ENCODE data around the gene AKT1S1.
A peak's percentile ranks its signal among the peaks of the same experiment; 100 is the strongest.
"Not testable (repeated sequence)": the region's sequence is repeated elsewhere in the genome, so short reads cannot be mapped to it uniquely, and the experiment has no call there.

AKT1S1 gene

DNA sequence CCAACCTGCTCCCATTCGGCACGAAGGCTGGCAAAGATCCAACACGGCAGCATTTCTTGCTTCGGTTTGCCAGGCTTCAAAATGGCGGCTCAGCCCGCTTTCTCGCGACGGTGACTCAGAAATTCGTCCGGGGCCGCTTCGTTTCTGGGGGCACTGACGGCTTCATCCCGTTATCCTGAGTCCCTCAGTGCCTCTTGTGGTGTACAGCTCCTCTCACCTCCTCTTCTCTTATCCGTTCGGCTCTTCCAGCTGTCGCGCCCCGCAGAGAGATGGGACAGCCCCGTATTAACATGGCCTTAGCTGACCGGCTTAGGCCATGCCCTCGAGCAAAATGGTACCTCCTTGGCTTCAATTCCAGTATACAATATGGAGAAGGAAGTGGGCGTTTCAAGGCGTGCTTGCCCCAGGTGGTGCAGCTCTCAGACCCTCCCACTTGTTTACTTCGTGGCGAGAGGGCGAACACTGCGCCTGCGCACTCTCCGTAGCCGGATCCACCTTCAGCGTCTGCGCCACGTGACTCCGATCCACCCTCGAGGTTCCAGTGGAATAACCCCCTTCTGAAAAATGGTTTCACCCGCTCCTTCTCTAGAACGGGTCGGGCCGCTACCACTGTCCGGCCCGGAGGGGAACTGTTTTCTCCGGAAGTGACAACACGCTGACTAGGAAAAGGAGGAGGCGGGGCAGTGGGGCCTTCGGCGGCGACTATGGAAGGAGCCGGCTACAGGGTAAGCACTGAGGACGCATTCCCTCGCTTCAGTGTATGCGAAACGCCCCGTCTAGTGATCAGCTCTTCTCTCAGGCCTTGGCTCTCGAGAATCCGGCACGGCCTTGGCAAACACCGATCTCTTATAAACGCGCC, at the start of gene AKT1S1, which contains the start of gene TBC1D17:
Gene AKT1S1 (minus strand): TSS at position 336 of the 859 bp plus-strand sequence. CDS start 4,060 bp downstream, outside the sequence.
Gene TBC1D17 (plus strand): TSS at position 683 of the 859 bp plus-strand sequence. CDS start 22 bp downstream, at position 705.
- peak within 1 kb of the TSS; percentile 96 for H3K27ac ChIP-seq
- ChIA-PET CTCF (interaction anchor here (0.7 kb wide), 1 partner anchor 23 kb away, joined by 3 read pairs; no protein-coding TSS in a partner anchor), POLR2A (ENCODE audit: low non-redundant PET) (interaction anchor here (0.5 to 1.2 kb wide), 3 partner anchors 9 to 49 kb away, joined by 4 to 5 read pairs (median 5); partner anchors contain the start of gene PNKP)
- TF ChIP-seq, protein P1, sequence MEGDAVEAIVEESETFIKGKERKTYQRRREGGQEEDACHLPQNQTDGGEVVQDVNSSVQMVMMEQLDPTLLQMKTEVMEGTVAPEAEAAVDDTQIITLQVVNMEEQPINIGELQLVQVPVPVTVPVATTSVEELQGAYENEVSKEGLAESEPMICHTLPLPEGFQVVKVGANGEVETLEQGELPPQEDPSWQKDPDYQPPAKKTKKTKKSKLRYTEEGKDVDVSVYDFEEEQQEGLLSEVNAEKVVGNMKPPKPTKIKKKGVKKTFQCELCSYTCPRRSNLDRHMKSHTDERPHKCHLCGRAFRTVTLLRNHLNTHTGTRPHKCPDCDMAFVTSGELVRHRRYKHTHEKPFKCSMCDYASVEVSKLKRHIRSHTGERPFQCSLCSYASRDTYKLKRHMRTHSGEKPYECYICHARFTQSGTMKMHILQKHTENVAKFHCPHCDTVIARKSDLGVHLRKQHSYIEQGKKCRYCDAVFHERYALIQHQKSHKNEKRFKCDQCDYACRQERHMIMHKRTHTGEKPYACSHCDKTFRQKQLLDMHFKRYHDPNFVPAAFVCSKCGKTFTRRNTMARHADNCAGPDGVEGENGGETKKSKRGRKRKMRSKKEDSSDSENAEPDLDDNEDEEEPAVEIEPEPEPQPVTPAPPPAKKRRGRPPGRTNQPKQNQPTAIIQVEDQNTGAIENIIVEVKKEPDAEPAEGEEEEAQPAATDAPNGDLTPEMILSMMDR (conservative IDR thresholded peaks at IDR 0.05; ENCODE audit: low read depth): no peak
- peak; percentile 99 for DNase-seq (ENCODE audit: low spot score)

DNA sequence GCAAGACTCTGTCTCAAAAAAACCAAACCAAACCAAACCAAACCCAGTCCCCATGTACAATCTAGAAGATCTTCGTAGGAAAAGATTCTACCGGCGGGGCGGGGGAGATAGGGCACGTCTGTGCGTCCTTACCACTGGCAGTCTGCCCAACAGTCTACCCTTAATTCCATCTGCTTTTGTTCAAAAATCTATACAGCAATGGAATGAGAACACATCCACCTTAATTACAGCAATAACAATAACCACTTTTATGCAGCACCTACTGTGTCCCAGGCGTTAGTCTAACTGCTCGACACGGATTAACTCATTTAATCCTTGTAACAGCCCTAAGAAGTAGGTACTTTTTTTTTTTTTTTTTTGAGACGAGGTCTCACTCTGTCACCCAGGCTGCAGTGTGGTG, 49.4 kb upstream of the AKT1S1 start:
- ChIA-PET POLR2A (ENCODE audit: low non-redundant PET) (interaction anchor here (0.6 kb wide), 1 partner anchor 909 kb away, joined by 6 read pairs; no protein-coding TSS in a partner anchor), CTCF (no interaction called here)
- TF ChIP-seq, protein P1 (conservative IDR thresholded peaks at IDR 0.05; ENCODE audit: low read depth): no peak
- H3K27ac ChIP-seq: peak overlapping the region; percentile 15; the same call in 1 of the 2 replicates
- DNase-seq (ENCODE audit: low spot score): no peak

DNA sequence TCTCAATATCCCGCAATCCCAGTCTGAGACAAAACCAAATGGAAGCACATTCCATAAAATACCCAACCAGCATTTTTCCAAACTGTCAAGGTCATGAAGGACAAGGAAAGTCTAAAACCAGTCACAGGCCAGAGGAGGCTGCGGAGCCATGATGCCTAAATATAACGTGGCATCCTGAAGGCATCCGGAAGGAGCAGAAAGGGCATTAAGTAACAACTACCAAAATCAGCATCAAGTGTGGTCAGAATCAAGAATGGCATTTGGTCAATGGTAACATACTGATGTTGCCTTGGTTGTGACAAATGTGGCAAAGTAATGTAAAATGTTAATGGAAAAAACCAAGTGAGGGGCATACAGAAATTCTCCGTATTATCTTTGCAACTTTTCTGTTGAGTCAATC, 48.3 kb upstream of the AKT1S1 start:
- no peak overlapping the region for H3K27ac ChIP-seq
- no peak for DNase-seq (ENCODE audit: low spot score)
- TF ChIP-seq, protein P1 (conservative IDR thresholded peaks at IDR 0.05; ENCODE audit: low read depth): no peak
- ChIA-PET CTCF (no interaction called here), POLR2A (ENCODE audit: low non-redundant PET) (interaction anchor here (0.7 kb wide), 1 partner anchor 48 kb away, joined by 5 read pairs; the partner anchor contains the start of genes AKT1S1 and TBC1D17)

DNA sequence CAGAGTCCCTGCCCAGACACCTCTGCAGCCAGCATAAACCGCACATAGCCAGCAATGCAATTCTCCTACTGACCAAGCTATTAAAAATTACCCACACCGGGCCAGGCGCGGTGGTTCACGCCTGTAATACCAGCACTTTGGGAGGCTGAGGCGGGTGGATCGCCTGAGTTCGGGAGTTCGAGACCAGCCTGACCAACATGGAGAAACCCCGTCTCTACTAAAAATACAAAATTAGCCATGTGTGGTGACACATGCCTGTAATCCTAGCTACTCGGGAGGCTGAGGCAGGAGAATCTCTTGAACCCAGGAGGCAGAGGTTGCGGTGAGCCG, 47.7 kb upstream of the AKT1S1 start:
- CTCF ChIA-PET; DNase-seq (ENCODE audit: low spot score); POLR2A ChIA-PET (ENCODE audit: low non-redundant PET): not testable (repeated sequence)
- peak overlapping the region; percentile 62 for H3K27ac ChIP-seq

DNA sequence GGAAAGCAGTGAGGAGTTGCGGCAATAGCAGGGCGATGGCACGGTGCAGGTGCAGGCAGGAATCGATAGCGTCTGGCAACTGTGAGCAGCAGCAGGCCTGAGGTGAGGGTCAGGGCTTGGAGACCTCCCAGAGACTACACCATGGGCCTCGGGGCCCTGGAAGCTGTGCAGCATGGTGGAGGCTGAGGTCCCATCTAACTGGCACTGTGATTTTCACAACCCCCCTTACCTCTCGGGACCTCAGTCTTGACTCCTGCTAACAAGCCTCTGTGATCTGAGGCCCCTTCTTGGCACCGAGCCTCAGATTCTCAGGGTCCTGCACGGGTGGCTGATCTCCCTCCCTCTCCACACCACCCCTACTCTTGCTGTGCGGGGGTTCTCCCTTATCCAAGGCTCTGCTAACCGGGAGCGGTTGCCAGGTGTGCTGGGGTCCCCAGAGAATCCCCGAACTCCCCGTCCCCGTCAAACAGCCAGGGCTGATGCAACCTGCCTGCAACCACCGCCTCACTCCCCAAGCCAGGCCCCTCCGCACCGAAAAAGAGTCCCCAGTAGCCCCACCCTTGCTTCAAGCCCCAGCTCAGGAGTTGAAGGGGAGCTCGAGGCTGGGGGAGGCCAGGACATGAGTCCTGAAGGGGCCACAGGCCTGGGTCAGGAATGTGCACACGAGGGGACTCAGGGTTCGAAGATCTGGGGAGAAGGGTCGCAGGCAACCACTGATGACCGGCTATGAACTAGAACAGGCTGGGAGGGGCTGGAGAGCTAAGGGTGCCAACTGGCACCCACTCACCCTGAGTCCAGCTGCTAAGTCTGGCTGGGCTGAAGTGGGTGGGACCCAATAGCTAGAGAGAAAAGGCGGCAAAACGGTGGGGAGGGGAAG, 47.1 kb upstream of the AKT1S1 start:
- peak overlapping the region; percentile 62 for H3K27ac ChIP-seq
- TF ChIP-seq, protein P1 (conservative IDR thresholded peaks at IDR 0.05; ENCODE audit: low read depth): no peak
- POLR2A ChIA-PET (ENCODE audit: low non-redundant PET): no interaction called here
- no peak for DNase-seq (ENCODE audit: low spot score)
- CTCF ChIA-PET: interaction anchor here (0.6 kb wide), 1 partner anchor 11 kb away, joined by 5 read pairs; no protein-coding TSS in a partner anchor

DNA sequence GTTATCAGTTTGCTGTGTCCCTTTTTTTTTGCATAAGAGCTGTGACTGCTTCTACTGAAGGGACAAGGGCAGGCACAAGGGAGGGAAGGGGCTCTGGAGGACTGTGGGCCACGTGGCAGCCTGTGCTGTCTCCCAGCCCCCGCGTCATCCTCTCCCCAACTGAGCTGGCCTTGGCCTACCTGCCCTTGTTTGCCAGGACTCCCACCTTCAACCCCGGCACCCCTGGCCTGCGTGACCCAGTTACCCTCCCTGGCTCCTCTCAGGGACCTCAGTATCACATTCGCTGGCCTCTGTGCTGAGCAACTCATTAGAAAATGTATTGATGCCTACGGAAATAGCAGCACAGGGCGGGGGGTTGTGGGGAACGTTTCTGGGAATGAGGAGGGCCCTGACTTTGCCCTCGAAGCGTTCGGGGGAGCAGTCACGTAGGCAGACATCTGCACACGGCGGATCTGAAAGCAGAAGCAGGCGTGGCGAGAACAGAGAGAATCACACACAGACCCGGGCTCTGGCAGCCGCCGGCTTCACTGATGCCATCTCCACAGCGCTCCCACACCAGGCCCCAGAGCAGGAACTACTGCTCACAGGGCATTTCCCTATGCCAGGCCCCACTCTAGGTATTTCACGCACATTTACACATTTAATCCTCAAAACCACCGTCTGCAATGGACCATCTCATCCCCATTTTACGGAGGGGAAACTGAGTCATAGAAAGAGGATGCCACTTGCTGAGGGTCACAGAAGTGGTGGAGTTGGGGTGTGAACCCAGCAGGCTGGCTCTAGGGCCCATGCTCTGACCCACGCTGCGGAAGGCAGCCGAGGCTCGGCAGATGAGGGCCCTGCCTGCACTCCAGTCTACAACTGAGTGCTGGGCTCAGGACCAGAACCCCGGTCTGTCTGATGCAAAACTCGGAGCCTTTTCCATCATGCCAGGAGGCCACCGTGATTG, 46.2 kb upstream of the AKT1S1 start:
- TF ChIP-seq, protein P1 (conservative IDR thresholded peaks at IDR 0.05; ENCODE audit: low read depth): no peak
- H3K27ac ChIP-seq: peak overlapping the region; percentile 62
- ChIA-PET CTCF (interaction anchor here (0.6 kb wide), 3 partner anchors 12 to 92 kb away, joined by 3 to 7 read pairs (median 5); no protein-coding TSS in a partner anchor), POLR2A (ENCODE audit: low non-redundant PET) (no interaction called here)
- no peak for DNase-seq (ENCODE audit: low spot score)

Measured in RWPE1 (cell line).